Measurements from ENCODE around the gene SDK1.
"Not testable (repeated sequence)": the region's sequence is repeated elsewhere in the genome, so short reads cannot be mapped to it uniquely, and the experiment has no call there.

Gene SDK1

DNA sequence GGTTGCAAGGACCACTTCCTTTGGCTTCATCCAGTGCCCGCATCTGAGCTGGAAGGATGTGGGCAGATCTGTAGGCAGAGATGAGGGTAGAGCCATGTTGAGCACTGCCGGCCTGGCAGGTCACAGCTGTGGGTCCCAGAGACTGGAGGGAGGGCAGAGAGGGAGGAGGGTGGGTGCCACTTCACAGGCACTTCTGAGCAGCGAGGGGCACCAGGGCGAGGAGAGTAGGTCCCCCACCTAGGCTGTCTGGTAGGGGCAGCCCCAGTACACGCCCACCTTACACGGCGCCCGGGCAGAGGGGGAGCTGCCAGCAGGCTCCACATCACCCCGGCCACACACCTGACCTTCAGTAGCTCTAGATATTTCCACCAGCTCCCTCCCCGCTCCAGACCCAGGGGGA, 908.1 kb downstream of the SDK1 start:
- Histone ChIP-seq H3K4me3 (ENCODE audit: low read length) (no peak overlapping the region), H3K4me1 (ENCODE audit: control insufficient read depth, insufficient read depth, low read length) (no peaks in the 10 kb centered on the region), H3K36me3 (ENCODE audit: control insufficient read depth, insufficient read depth, low read length, severe bottlenecking) (no peaks in the 10 kb centered on the region), H3K9me3 (ENCODE audit: control insufficient read depth, low read length) (no peaks in the 10 kb centered on the region), H3K27me3 (replicated peaks; ENCODE audit: control insufficient read depth, insufficient read depth, low read length) (no peaks in the 10 kb centered on the region), H3K9ac (ENCODE audit: low read length) (no peak overlapping the region)
- DNase-seq (ENCODE audit: low read depth) = no peak

DNA sequence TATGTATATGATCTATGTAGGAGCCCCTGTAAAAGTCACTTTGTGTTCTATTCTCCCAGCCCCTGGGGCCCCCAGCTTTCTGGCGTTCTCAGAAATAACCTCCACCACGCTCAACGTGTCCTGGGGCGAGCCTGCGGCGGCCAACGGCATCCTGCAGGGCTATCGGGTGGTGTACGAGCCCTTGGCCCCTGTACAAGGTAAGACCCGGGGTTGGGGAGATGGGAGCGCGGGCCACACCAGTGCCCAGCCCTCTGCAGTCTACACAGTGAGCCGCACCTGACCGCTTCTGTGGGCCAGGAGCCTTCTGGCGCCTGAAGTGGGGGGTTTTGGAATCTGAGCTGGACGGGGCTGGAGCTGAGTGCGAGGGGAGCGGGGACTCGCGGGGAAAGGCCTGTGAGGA, 908.9 kb downstream of the SDK1 start:
- no peaks in the 10 kb centered on the region for H3K9me3 ChIP-seq (ENCODE audit: control insufficient read depth, low read length)
- no peak overlapping the region for H3K9ac ChIP-seq (ENCODE audit: low read length)
- no peaks in the 10 kb centered on the region for H3K4me1 ChIP-seq (ENCODE audit: control insufficient read depth, insufficient read depth, low read length)
- H3K36me3 ChIP-seq (ENCODE audit: control insufficient read depth, insufficient read depth, low read length, severe bottlenecking) = no peaks in the 10 kb centered on the region
- DNase-seq (ENCODE audit: low read depth) = no peak
- H3K4me3 ChIP-seq (ENCODE audit: low read length) = no peak overlapping the region
- no peaks in the 10 kb centered on the region for H3K27me3 ChIP-seq (replicated peaks; ENCODE audit: control insufficient read depth, insufficient read depth, low read length)

DNA sequence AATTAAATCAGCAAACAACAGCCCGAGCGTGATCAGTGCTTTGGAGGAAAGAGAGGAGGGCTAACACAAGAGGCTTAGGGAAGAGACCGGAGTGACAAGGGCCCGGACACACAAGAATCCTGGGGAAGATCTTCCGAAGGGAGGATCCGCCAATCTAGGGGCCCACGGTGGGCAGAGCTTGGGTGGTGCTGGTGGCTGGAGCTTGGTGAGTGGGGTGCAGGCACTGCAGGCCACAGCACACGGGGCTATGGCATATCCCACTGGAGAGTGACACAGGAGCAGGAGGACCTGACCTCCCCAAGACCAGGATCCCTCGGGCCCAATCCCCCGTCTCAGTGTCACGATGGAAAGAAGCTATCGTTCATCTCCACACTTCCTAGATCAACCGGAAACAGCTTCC, 909.8 kb downstream of the SDK1 start:
- Histone ChIP-seq H3K36me3 (ENCODE audit: control insufficient read depth, insufficient read depth, low read length, severe bottlenecking) (no peaks in the 10 kb centered on the region), H3K4me1 (ENCODE audit: control insufficient read depth, insufficient read depth, low read length) (no peaks in the 10 kb centered on the region), H3K4me3 (ENCODE audit: low read length) (no peak overlapping the region), H3K27me3 (replicated peaks; ENCODE audit: control insufficient read depth, insufficient read depth, low read length) (no peaks in the 10 kb centered on the region), H3K9ac (ENCODE audit: low read length) (no peak overlapping the region), H3K9me3 (ENCODE audit: control insufficient read depth, low read length) (no peaks in the 10 kb centered on the region)
- DNase-seq (ENCODE audit: low read depth) = no peak

DNA sequence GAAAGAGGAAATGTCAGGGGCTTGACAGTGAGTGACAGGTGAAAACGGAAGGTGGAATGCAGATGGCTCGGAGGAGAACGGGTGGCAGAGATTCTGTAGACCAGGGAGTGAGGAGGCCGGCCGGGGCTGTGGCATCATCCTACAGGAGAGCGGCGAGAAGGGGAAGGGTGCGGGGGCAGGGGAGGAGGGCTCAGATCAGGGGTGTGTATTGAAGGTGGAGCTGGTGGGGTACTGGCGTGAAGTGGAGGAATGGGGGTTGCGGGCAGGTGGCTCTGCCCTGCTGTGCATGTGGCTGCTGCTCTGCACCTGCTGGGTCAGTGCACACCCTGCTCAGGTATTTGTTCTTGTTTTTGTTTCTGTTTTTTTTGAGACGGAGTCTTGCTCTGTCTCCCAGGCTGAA, 910.2 kb downstream of the SDK1 start:
- no peak overlapping the region for H3K4me3 ChIP-seq (ENCODE audit: low read length)
- DNase-seq (ENCODE audit: low read depth) = no peak
- H3K9ac ChIP-seq (ENCODE audit: low read length) = no peak overlapping the region
- no peaks in the 10 kb centered on the region for H3K4me1 ChIP-seq (ENCODE audit: control insufficient read depth, insufficient read depth, low read length)
- H3K36me3 ChIP-seq (ENCODE audit: control insufficient read depth, insufficient read depth, low read length, severe bottlenecking) = no peaks in the 10 kb centered on the region
- H3K9me3 ChIP-seq (ENCODE audit: control insufficient read depth, low read length) = no peaks in the 10 kb centered on the region
- H3K27me3 ChIP-seq (replicated peaks; ENCODE audit: control insufficient read depth, insufficient read depth, low read length) = no peaks in the 10 kb centered on the region

DNA sequence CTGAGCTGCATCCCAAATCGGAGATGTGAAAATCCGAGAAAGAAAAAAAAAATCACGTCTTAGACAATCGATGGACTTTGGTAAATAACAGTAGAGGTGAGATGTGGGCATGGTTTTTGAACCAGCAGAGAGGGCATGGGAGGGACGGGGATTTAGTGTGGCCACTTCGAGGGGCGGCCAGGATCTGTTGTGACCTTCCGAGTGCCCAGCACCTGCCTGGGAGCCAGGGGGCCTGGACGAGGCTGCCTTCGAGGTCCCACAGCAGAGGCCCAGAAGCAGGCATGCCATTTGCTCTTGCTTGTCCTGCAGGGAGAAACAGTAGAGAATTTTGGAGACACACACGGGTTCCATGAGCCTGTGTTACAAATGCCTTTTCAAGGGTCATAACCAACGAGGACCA, 911.3 kb downstream of the SDK1 start:
- H3K4me3 ChIP-seq (ENCODE audit: low read length) = no peak overlapping the region
- no peak overlapping the region for H3K9ac ChIP-seq (ENCODE audit: low read length)
- no peaks in the 10 kb centered on the region for H3K4me1 ChIP-seq (ENCODE audit: control insufficient read depth, insufficient read depth, low read length)
- no peaks in the 10 kb centered on the region for H3K36me3 ChIP-seq (ENCODE audit: control insufficient read depth, insufficient read depth, low read length, severe bottlenecking)
- no peaks in the 10 kb centered on the region for H3K9me3 ChIP-seq (ENCODE audit: control insufficient read depth, low read length)
- DNase-seq (ENCODE audit: low read depth) = no peak
- no peaks in the 10 kb centered on the region for H3K27me3 ChIP-seq (replicated peaks; ENCODE audit: control insufficient read depth, insufficient read depth, low read length)

DNA sequence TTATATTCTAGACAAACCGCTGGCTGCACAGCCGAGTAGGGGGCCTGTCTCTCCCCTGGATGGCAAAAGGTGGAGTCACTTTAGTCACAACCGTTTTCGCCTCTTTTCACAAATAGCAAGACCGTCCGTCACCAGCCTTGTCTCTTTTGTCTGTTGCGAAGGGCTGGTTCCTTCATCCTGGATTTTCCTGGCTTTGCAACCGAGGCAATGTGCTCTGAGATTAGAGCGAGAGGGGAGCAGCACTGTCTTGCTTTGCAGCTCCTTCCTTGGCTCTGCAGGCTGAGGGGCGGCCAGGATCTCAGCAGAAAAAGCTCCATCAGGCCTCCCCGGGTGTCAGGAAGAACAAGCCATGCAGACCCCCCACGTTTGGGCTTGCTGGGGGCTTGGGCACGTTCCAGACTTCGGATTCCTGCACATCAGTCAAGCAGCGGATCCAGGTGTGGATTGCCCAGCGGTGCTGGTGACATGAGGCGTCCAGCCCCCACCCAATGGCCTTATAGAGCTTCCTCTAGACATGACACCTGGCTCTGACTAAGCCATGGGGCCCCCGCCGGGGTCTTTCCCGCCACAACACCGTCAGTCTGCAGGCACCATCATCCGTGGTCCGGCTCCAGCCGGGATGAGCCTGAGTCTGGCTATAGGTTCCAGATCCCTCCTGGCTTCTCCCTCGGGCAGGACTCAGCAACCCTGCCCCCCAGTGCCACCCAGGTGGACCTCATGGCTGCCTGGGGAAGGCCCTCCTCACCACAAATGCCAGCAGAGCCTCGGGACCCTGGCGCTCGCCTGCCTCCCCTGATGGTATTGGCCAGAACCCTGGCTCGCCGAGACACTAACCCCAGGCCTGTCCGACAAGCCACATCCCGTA, 913.5 kb downstream of the SDK1 start:
- Histone ChIP-seq H3K36me3 (ENCODE audit: control insufficient read depth, insufficient read depth, low read length, severe bottlenecking) (no peaks in the 10 kb centered on the region), H3K9me3 (ENCODE audit: control insufficient read depth, low read length) (no peaks in the 10 kb centered on the region)
- DNase-seq (ENCODE audit: low read depth) = no peak

DNA sequence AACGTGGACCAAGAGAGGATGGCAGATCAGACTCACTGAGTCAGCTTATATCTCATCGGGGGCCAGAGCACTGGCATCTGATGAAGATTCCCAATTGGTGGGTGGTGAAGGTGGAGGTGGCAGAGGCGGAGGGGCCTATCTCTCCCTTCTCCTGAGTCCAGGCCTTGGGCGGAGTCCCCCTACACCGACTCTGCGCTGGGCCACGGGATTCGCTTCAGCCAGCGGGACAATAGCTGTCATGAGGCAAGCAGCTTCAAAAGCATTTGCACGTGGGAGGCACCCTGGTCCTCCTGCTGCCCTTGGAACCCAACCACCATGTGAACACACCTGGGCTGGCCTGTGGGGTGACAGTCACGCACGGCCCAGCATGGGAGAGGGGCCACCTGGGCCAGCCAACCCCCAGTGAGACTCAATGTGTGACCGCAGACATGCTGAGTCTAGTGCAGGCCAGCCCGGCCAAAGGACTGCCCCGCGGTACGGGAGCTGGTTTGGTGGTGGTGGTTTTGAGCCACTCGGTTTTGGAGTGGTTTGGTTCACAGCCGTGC, 914.2 kb downstream of the SDK1 start:
- Histone ChIP-seq H3K9me3 (ENCODE audit: control insufficient read depth, low read length) (no peaks in the 10 kb centered on the region), H3K4me3 (ENCODE audit: low read length) (no peak overlapping the region), H3K9ac (ENCODE audit: low read length) (no peak overlapping the region), H3K4me1 (ENCODE audit: control insufficient read depth, insufficient read depth, low read length) (no peaks in the 10 kb centered on the region), H3K27me3 (replicated peaks; ENCODE audit: control insufficient read depth, insufficient read depth, low read length) (no peaks in the 10 kb centered on the region), H3K36me3 (ENCODE audit: control insufficient read depth, insufficient read depth, low read length, severe bottlenecking) (no peaks in the 10 kb centered on the region)
- DNase-seq (ENCODE audit: low read depth) = no peak

More for the DNA sequence above, 913.5 kb downstream of the SDK1 start:
- no peak overlapping the region for H3K4me3 ChIP-seq (ENCODE audit: low read length)
- no peak overlapping the region for H3K9ac ChIP-seq (ENCODE audit: low read length)
- H3K4me1 ChIP-seq (ENCODE audit: control insufficient read depth, insufficient read depth, low read length) = no peaks in the 10 kb centered on the region
- H3K27me3 ChIP-seq (replicated peaks; ENCODE audit: control insufficient read depth, insufficient read depth, low read length) = no peaks in the 10 kb centered on the region

DNA sequence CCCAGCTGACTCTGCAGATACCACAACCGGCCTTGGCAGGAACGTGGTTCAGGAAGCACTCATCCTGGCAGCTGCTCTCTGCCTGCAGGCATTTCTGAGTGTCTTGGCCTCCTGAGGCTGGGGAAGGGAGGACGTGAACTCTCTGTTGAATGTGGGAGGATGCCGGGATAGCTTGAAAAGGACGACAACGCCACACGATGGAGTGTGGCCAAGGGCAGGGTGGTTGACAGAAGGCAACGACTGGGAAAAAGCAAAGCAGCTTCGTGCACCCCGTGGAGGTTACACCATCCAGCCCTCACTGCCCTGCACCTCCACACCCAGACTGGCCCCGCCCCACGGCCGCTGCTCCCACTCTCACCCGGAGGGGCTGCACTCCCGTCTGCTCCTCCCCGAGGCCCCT, 915.0 kb downstream of the SDK1 start:
- DNase-seq (ENCODE audit: low read depth) = no peak
- Histone ChIP-seq H3K4me3 (ENCODE audit: low read length) (no peak overlapping the region), H3K36me3 (ENCODE audit: control insufficient read depth, insufficient read depth, low read length, severe bottlenecking) (no peaks in the 10 kb centered on the region), H3K9ac (ENCODE audit: low read length) (no peak overlapping the region), H3K4me1 (ENCODE audit: control insufficient read depth, insufficient read depth, low read length) (no peaks in the 10 kb centered on the region), H3K9me3 (ENCODE audit: control insufficient read depth, low read length) (no peaks in the 10 kb centered on the region), H3K27me3 (replicated peaks; ENCODE audit: control insufficient read depth, insufficient read depth, low read length) (no peaks in the 10 kb centered on the region)

DNA sequence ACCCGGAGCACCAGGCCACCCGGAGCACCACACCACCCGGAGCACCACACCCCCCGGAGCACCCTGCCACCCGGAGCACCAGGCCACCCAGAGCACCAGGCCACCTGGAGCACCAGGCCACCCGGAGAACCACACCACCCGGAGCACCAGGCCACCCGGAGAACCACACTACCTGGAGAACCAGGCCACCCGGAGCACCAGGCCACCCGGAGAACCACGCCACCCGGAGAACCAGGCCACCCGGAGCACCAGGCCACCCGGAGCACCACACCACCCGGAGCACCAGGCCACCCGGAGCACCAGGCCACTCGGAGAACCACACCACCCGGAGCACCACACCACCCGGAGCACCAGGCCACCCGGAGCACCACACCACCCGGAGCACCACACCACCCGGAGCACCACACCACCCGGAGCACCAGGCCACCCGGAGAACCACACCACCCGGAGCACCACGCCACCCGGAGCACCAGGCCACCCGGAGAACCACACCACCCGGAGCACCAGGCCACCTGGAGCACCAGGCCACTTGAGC, 916.1 kb downstream of the SDK1 start:
- not testable (repeated sequence) for DNase-seq (ENCODE audit: low read depth); H3K27me3 ChIP-seq (replicated peaks; ENCODE audit: control insufficient read depth, insufficient read depth, low read length); H3K4me3 ChIP-seq (ENCODE audit: low read length); H3K9ac ChIP-seq (ENCODE audit: low read length); H3K36me3 ChIP-seq (ENCODE audit: control insufficient read depth, insufficient read depth, low read length, severe bottlenecking); H3K4me1 ChIP-seq (ENCODE audit: control insufficient read depth, insufficient read depth, low read length); H3K9me3 ChIP-seq (ENCODE audit: control insufficient read depth, low read length)

DNA sequence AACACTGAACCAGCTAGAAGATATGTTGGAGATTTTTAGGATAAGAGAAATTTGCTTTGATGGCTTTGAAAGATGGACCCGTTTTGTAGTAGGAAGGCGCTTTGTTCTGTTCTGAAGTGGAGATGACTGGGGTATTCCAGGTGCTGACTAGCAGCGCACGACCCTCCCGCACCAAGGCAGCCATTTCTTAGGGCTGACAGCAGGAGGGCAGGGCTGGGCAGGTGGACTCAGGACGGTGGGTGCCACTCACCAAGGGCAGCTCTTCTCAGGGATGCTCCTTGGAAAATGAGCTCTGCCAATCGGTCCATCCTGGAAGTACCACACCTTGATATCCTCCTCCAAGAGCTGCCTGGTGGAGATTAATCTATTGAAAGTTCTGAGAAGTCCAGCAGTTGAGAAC, 917.4 kb downstream of the SDK1 start:
- no peaks in the 10 kb centered on the region for H3K27me3 ChIP-seq (replicated peaks; ENCODE audit: control insufficient read depth, insufficient read depth, low read length)
- H3K9me3 ChIP-seq (ENCODE audit: control insufficient read depth, low read length) = no peaks in the 10 kb centered on the region
- no peak overlapping the region for H3K9ac ChIP-seq (ENCODE audit: low read length)
- no peaks in the 10 kb centered on the region for H3K36me3 ChIP-seq (ENCODE audit: control insufficient read depth, insufficient read depth, low read length, severe bottlenecking)
- DNase-seq (ENCODE audit: low read depth) = no peak
- H3K4me1 ChIP-seq (ENCODE audit: control insufficient read depth, insufficient read depth, low read length) = no peaks in the 10 kb centered on the region
- H3K4me3 ChIP-seq (ENCODE audit: low read length) = no peak overlapping the region

DNA sequence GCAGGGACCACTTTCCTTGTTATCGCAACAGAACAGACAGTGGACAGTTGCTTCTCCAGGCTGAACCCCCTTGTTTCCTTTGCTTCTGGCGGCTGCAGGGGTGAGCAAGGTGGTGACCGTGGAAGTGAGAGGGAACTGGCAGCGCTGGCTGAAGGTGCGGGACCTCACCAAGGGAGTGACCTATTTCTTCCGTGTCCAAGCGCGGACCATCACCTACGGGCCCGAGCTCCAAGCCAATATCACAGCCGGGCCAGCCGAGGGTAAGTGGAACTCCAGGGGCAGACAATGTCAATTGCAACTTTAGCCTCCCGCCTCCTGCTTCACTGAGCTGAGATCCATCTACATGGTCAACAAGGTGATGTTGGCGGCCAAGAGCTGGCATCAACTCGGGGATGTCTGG, 919.0 kb downstream of the SDK1 start:
- Histone ChIP-seq H3K4me3 (ENCODE audit: low read length) (no peak overlapping the region), H3K9ac (ENCODE audit: low read length) (no peak overlapping the region), H3K36me3 (ENCODE audit: control insufficient read depth, insufficient read depth, low read length, severe bottlenecking) (no peaks in the 10 kb centered on the region), H3K27me3 (replicated peaks; ENCODE audit: control insufficient read depth, insufficient read depth, low read length) (no peaks in the 10 kb centered on the region), H3K4me1 (ENCODE audit: control insufficient read depth, insufficient read depth, low read length) (no peaks in the 10 kb centered on the region), H3K9me3 (ENCODE audit: control insufficient read depth, low read length) (no peaks in the 10 kb centered on the region)
- DNase-seq (ENCODE audit: low read depth) = no peak

Measured in adipocyte (in vitro differentiated cells).